ENCODE data around the gene YPEL2. TPM values are rescaled to one million over a fixed set of nuclear protein-coding genes. Genes with fewer than 3 reads are reported as not detected.

The YPEL2 gene
- polyA plus RNA-seq, 2 of the 4 experiments (the other 2 are of a cell fraction) = 5.4 to 8.2 TPM

DNA sequence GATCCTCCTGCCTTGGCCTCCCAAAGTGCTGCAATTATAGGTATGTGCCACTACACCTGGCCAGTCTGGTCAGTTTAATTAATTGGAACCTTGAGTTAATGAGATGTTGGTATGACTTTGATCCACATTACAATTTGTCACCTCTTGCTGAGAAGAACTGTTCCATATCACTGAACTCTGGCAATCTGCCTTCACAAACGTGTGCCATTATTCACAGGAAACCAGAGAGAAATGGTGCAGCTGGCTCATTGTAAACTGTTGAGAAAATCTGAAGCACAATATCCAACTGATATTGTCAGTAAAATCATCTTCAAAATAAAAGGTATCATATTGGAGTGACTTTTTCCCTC is 39.3 kb upstream of the YPEL2 start:
- H3K9me3 ChIP-seq = no peaks in the 10 kb centered on the region
- DNase-seq (ENCODE audit: low read depth in 1 of 2, low spot score in 1 of 2) (no peak), ATAC-seq (no peak), FAIRE-seq (no peak)
- H3K27ac ChIP-seq = no peak overlapping the region
- H3K4me1 ChIP-seq = 0 out of 3 replicates have a peak, but pooled peaks cover 3% of the 10 kb centered on the region
- no peak overlapping the region for H3K4me3 ChIP-seq
- ChIA-PET POLR2A (no interaction called here), CTCF (no interaction called here)
- 51% methylated on average over 1 of the region's 1 CpG for WGBS (ENCODE audit: missing lambda C conversion rate)
- H3K4me2 ChIP-seq = no peak overlapping the region
- no peak for TF ChIP-seq POLR2A (IDR thresholded peaks at IDR 0.05; ENCODE audit: low read length)
- TF ChIP-seq NPAS2 (CRISPR knock-in tag; IDR thresholded peaks at IDR 0.05; ENCODE audit: borderline replicate concordance) = no peak
- no peak for TF ChIP-seq ZNF302 (CRISPR knock-in tag; IDR thresholded peaks at IDR 0.05)
- no peak for TF ChIP-seq ZSCAN20 (CRISPR knock-in tag; IDR thresholded peaks at IDR 0.05)
- TF ChIP-seq, protein P1, sequence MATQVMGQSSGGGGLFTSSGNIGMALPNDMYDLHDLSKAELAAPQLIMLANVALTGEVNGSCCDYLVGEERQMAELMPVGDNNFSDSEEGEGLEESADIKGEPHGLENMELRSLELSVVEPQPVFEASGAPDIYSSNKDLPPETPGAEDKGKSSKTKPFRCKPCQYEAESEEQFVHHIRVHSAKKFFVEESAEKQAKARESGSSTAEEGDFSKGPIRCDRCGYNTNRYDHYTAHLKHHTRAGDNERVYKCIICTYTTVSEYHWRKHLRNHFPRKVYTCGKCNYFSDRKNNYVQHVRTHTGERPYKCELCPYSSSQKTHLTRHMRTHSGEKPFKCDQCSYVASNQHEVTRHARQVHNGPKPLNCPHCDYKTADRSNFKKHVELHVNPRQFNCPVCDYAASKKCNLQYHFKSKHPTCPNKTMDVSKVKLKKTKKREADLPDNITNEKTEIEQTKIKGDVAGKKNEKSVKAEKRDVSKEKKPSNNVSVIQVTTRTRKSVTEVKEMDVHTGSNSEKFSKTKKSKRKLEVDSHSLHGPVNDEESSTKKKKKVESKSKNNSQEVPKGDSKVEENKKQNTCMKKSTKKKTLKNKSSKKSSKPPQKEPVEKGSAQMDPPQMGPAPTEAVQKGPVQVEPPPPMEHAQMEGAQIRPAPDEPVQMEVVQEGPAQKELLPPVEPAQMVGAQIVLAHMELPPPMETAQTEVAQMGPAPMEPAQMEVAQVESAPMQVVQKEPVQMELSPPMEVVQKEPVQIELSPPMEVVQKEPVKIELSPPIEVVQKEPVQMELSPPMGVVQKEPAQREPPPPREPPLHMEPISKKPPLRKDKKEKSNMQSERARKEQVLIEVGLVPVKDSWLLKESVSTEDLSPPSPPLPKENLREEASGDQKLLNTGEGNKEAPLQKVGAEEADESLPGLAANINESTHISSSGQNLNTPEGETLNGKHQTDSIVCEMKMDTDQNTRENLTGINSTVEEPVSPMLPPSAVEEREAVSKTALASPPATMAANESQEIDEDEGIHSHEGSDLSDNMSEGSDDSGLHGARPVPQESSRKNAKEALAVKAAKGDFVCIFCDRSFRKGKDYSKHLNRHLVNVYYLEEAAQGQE (IDR thresholded peaks at IDR 0.05) = no peak
- TF ChIP-seq, protein P2, sequence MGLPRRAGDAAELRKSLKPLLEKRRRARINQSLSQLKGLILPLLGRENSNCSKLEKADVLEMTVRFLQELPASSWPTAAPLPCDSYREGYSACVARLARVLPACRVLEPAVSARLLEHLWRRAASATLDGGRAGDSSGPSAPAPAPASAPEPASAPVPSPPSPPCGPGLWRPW (IDR thresholded peaks at IDR 0.05) = no peak
- TF ChIP-seq EHF (CRISPR knock-in tag; IDR thresholded peaks at IDR 0.05) = no peak
- TF ChIP-seq FOXS1 (CRISPR knock-in tag; IDR thresholded peaks at IDR 0.05) = no peak
- TF ChIP-seq, protein P3, sequence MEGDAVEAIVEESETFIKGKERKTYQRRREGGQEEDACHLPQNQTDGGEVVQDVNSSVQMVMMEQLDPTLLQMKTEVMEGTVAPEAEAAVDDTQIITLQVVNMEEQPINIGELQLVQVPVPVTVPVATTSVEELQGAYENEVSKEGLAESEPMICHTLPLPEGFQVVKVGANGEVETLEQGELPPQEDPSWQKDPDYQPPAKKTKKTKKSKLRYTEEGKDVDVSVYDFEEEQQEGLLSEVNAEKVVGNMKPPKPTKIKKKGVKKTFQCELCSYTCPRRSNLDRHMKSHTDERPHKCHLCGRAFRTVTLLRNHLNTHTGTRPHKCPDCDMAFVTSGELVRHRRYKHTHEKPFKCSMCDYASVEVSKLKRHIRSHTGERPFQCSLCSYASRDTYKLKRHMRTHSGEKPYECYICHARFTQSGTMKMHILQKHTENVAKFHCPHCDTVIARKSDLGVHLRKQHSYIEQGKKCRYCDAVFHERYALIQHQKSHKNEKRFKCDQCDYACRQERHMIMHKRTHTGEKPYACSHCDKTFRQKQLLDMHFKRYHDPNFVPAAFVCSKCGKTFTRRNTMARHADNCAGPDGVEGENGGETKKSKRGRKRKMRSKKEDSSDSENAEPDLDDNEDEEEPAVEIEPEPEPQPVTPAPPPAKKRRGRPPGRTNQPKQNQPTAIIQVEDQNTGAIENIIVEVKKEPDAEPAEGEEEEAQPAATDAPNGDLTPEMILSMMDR (IDR thresholded peaks at IDR 0.05) = no peak
- no peak for TF ChIP-seq MAZ (IDR thresholded peaks at IDR 0.05; ENCODE audit: borderline replicate concordance, low read depth, low read length)
- TF ChIP-seq RCOR1 (IDR thresholded peaks at IDR 0.05; ENCODE audit: low read depth, low read length) = no peak
- TF ChIP-seq, protein P4, sequence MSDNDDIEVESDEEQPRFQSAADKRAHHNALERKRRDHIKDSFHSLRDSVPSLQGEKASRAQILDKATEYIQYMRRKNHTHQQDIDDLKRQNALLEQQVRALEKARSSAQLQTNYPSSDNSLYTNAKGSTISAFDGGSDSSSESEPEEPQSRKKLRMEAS (IDR thresholded peaks at IDR 0.05) = no peak
- TF ChIP-seq ESRRA (IDR thresholded peaks at IDR 0.05; ENCODE audit: borderline replicate concordance, low read length) = no peak
- no peak for TF ChIP-seq HOXB5 (CRISPR knock-in tag; IDR thresholded peaks at IDR 0.05)
- TF ChIP-seq, protein P5, sequence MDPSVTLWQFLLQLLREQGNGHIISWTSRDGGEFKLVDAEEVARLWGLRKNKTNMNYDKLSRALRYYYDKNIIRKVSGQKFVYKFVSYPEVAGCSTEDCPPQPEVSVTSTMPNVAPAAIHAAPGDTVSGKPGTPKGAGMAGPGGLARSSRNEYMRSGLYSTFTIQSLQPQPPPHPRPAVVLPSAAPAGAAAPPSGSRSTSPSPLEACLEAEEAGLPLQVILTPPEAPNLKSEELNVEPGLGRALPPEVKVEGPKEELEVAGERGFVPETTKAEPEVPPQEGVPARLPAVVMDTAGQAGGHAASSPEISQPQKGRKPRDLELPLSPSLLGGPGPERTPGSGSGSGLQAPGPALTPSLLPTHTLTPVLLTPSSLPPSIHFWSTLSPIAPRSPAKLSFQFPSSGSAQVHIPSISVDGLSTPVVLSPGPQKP (IDR thresholded peaks at IDR 0.05; ENCODE audit: low read depth, low read length) = no peak
- TF ChIP-seq BHLHE40 (IDR thresholded peaks at IDR 0.05; ENCODE audit: low read depth, low read length) = no peak
- no peak for TF ChIP-seq GATA3 (IDR thresholded peaks at IDR 0.05; ENCODE audit: borderline replicate concordance)
- TF ChIP-seq HOXA7 (CRISPR knock-in tag; IDR thresholded peaks at IDR 0.05) = no peak
- no peak for TF ChIP-seq CEBPB (IDR thresholded peaks at IDR 0.05)

DNA sequence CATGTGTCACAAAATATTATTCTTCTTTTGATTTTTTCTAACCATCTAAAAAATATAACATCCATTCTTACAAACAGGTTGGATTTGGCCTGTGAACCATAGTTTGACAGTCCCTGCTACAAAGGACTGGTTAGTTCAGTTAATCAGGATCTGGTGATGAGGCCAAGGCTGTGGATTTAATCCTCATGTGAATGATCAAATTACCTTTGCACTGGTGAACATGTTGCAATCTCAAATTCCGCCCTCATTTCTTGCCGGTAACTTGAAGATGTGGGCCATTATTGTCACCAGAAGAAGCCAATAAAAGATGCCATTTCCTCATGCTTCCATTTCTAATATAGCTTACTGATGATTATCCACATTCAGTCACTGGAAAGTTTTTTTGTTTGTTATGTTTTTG is 35.3 kb upstream of the YPEL2 start:
- Histone ChIP-seq H3K27ac (no peak overlapping the region), H3K4me3 (no peak overlapping the region), H3K4me1 (no peaks in the 10 kb centered on the region), H3K4me2 (no peak overlapping the region), H3K9me3 (no peaks in the 10 kb centered on the region)
- POLR2A ChIA-PET = no interaction called here
- CTCF ChIA-PET = interaction anchor here (0.7 kb wide), 1 partner anchor 76 kb away, joined by 3 read pairs; the partner anchor contains the start of gene GDPD1
- FAIRE-seq (peak; percentile 43), DNase-seq (ENCODE audit: low read depth in 1 of 2, low spot score in 1 of 2) (no peak), ATAC-seq (no peak)
- 81% methylated on average over 2 of the region's 2 CpGs for WGBS (ENCODE audit: missing lambda C conversion rate)
- TF ChIP-seq ZFP36 (IDR thresholded peaks at IDR 0.05; ENCODE audit: borderline replicate concordance, partially characterized antibody) = no peak
- TF ChIP-seq, protein P5 (IDR thresholded peaks at IDR 0.05; ENCODE audit: low read depth, low read length) = no peak
- TF ChIP-seq, protein P6, sequence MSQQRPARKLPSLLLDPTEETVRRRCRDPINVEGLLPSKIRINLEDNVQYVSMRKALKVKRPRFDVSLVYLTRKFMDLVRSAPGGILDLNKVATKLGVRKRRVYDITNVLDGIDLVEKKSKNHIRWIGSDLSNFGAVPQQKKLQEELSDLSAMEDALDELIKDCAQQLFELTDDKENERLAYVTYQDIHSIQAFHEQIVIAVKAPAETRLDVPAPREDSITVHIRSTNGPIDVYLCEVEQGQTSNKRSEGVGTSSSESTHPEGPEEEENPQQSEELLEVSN (IDR thresholded peaks at IDR 0.05; ENCODE audit: borderline replicate concordance, low read depth) = no peak
- TF ChIP-seq HDAC2 (IDR thresholded peaks at IDR 0.05) = no peak
- TF ChIP-seq, protein P7, sequence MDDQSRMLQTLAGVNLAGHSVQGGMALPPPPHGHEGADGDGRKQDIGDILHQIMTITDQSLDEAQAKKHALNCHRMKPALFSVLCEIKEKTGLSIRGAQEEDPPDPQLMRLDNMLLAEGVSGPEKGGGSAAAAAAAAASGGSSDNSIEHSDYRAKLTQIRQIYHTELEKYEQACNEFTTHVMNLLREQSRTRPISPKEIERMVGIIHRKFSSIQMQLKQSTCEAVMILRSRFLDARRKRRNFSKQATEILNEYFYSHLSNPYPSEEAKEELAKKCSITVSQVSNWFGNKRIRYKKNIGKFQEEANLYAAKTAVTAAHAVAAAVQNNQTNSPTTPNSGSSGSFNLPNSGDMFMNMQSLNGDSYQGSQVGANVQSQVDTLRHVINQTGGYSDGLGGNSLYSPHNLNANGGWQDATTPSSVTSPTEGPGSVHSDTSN (IDR thresholded peaks at IDR 0.05) = no peak
- TF ChIP-seq FOSL2 (IDR thresholded peaks at IDR 0.05) = no peak
- TF ChIP-seq FOSL2 (CRISPR knock-in tag; IDR thresholded peaks at IDR 0.05) = no peak
- TF ChIP-seq EHF (CRISPR knock-in tag; IDR thresholded peaks at IDR 0.05) = no peak
- TF ChIP-seq TFCP2L1 (CRISPR knock-in tag; IDR thresholded peaks at IDR 0.05) = no peak
- TF ChIP-seq MAZ (IDR thresholded peaks at IDR 0.05; ENCODE audit: borderline replicate concordance, low read depth, low read length) = no peak
- no peak for TF ChIP-seq RNF2 (IDR thresholded peaks at IDR 0.05; ENCODE audit: borderline replicate concordance, low read depth)
- TF ChIP-seq POLR2AphosphoS2 (conservative IDR thresholded peaks at IDR 0.05; ENCODE audit: low read length) = no peak

Data from A549 (cell line).